Measurements from ENCODE around the gene RACK1.

GRCh38 chr5:181260720-181261319 lies 17.1 kb upstream of the RACK1 start, which contains the start of gene TRIM52:
- TF ChIP-seq POU5F1 (IDR thresholded peaks at IDR 0.05; ENCODE audit: low read depth, low read length) (no peak), POLR2A (IDR thresholded peaks at IDR 0.05; ENCODE audit: control extremely low read depth in 1 of 2, low read depth in 2 of 2, low read length in 2 of 2) (peak in 1 of 2 experiments; percentile 81; a peak in 2 of 3 replicates), CTCF (IDR thresholded peaks at IDR 0.05; ENCODE audit: control extremely low read depth in 1 of 3, insufficient read depth in 1 of 3, low read depth in 1 of 3, low read length in 3 of 3) (peak in 1 of 3 experiments; percentile 15; a peak in 1 of 4 replicates), SP2 (IDR thresholded peaks at IDR 0.05; ENCODE audit: low read length) (peak; percentile 95), KDM1A (IDR thresholded peaks at IDR 0.05; ENCODE audit: borderline replicate concordance, low read length) (no peak), TAF1 (IDR thresholded peaks at IDR 0.05; ENCODE audit: low read depth, low read length) (peak; percentile 98), JUND (IDR thresholded peaks at IDR 0.05; ENCODE audit: low read length) (0 out of 2 replicates have a peak, but pooled peaks have one; percentile 14), GABPA (IDR thresholded peaks at IDR 0.05; ENCODE audit: borderline replicate concordance, insufficient read depth, low read length) (0 out of 2 replicates have a peak, but pooled peaks have one; percentile 22), SIN3A (conservative IDR thresholded peaks at IDR 0.05 in 1 of 2, IDR thresholded peaks at IDR 0.05 in 1 of 2; ENCODE audit: low read depth in 1 of 2, low read length in 2 of 2) (peak; percentile 91 to 99)
- TF ChIP-seq, protein P1, sequence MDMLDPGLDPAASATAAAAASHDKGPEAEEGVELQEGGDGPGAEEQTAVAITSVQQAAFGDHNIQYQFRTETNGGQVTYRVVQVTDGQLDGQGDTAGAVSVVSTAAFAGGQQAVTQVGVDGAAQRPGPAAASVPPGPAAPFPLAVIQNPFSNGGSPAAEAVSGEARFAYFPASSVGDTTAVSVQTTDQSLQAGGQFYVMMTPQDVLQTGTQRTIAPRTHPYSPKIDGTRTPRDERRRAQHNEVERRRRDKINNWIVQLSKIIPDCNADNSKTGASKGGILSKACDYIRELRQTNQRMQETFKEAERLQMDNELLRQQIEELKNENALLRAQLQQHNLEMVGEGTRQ (IDR thresholded peaks at IDR 0.05; ENCODE audit: low read length): 0 out of 2 replicates have a peak, but pooled peaks have one; percentile 12
